ENCODE measurements around the gene LRPAP1.

LRPAP1 gene

GRCh38 chr4:3491681-3492405 lies 40.4 kb downstream of the LRPAP1 start:
- Histone ChIP-seq H3K36me3 (ENCODE audit: control insufficient read depth in 2 of 2, insufficient read depth in 2 of 2, low read length in 2 of 2) (no peaks in the 10 kb centered on the region), H3K27ac (ENCODE audit: low read length) (no peak overlapping the region), H3K4me3 (ENCODE audit: low read length in 2 of 2) (no peak overlapping the region), H3K9me3 (ENCODE audit: control insufficient read depth in 2 of 2, low read length in 2 of 2) (no peaks in the 10 kb centered on the region), H3K4me1 (ENCODE audit: control insufficient read depth, insufficient read depth, low read length) (no peaks in the 10 kb centered on the region), H3K27me3 (ENCODE audit: control insufficient read depth in 1 of 2, insufficient read depth in 2 of 2, low read length in 2 of 2) (peaks cover 36 to 44% of the 10 kb centered on the region in 2 donors), H3K9ac (ENCODE audit: low read length in 2 of 2) (no peak overlapping the region)

GRCh38 chr4:3489451-3489962 lies 42.7 kb downstream of the LRPAP1 start:
- peaks cover 26 to 34% of the 10 kb centered on the region in 2 donors for H3K27me3 ChIP-seq (ENCODE audit: control insufficient read depth in 1 of 2, insufficient read depth in 2 of 2, low read length in 2 of 2)
- peaks cover 2% of the 10 kb centered on the region for H3K4me1 ChIP-seq (ENCODE audit: control insufficient read depth, insufficient read depth, low read length)
- H3K27ac ChIP-seq (ENCODE audit: low read length), result no peak overlapping the region
- H3K4me3 ChIP-seq (ENCODE audit: low read length in 2 of 2), result no peak overlapping the region
- no peaks in the 10 kb centered on the region for H3K36me3 ChIP-seq (ENCODE audit: control insufficient read depth in 2 of 2, insufficient read depth in 2 of 2, low read length in 2 of 2)
- no peak overlapping the region for H3K9ac ChIP-seq (ENCODE audit: low read length in 2 of 2)
- H3K9me3 ChIP-seq (ENCODE audit: control insufficient read depth in 2 of 2, low read length in 2 of 2), result no peaks in the 10 kb centered on the region

GRCh38 chr4:3488820-3489219 lies 43.4 kb downstream of the LRPAP1 start:
- H3K27me3 ChIP-seq (ENCODE audit: control insufficient read depth in 1 of 2, insufficient read depth in 2 of 2, low read length in 2 of 2), result peaks cover 20 to 29% of the 10 kb centered on the region in 2 donors
- H3K36me3 ChIP-seq (ENCODE audit: control insufficient read depth in 2 of 2, insufficient read depth in 2 of 2, low read length in 2 of 2), result no peaks in the 10 kb centered on the region
- no peak overlapping the region for H3K4me3 ChIP-seq (ENCODE audit: low read length in 2 of 2)
- no peaks in the 10 kb centered on the region for H3K9me3 ChIP-seq (ENCODE audit: control insufficient read depth in 2 of 2, low read length in 2 of 2)
- peaks cover 7% of the 10 kb centered on the region for H3K4me1 ChIP-seq (ENCODE audit: control insufficient read depth, insufficient read depth, low read length)
- H3K9ac ChIP-seq (ENCODE audit: low read length in 2 of 2), result no peak overlapping the region
- H3K27ac ChIP-seq (ENCODE audit: low read length), result no peak overlapping the region

- H3K9me3 ChIP-seq (ENCODE audit: control insufficient read depth in 2 of 2, low read length in 2 of 2), result no peaks in the 10 kb centered on the region
- no peak overlapping the region for H3K4me3 ChIP-seq (ENCODE audit: low read length in 2 of 2)
- H3K9ac ChIP-seq (ENCODE audit: low read length in 2 of 2), result no peak overlapping the region
- H3K27ac ChIP-seq (ENCODE audit: low read length), result no peak overlapping the region
- H3K4me1 ChIP-seq (ENCODE audit: control insufficient read depth, insufficient read depth, low read length), result peaks cover 14% of the 10 kb centered on the region
- no peaks in the 10 kb centered on the region for H3K36me3 ChIP-seq (ENCODE audit: control insufficient read depth in 2 of 2, insufficient read depth in 2 of 2, low read length in 2 of 2)
- peaks cover 17 to 19% of the 10 kb centered on the region in 2 donors for H3K27me3 ChIP-seq (ENCODE audit: control insufficient read depth in 1 of 2, insufficient read depth in 2 of 2, low read length in 2 of 2)
Observed at GRCh38 chr4:3487861-3488260, 44.4 kb downstream of the LRPAP1 start.

GRCh38 chr4:3486541-3487540 lies 45.4 kb downstream of the LRPAP1 start:
- Histone ChIP-seq H3K4me3 (ENCODE audit: low read length in 2 of 2) (no peak overlapping the region), H3K4me1 (ENCODE audit: control insufficient read depth, insufficient read depth, low read length) (peaks cover 14% of the 10 kb centered on the region), H3K9me3 (ENCODE audit: control insufficient read depth in 2 of 2, low read length in 2 of 2) (no peaks in the 10 kb centered on the region), H3K36me3 (ENCODE audit: control insufficient read depth in 2 of 2, insufficient read depth in 2 of 2, low read length in 2 of 2) (no peaks in the 10 kb centered on the region), H3K9ac (ENCODE audit: low read length in 2 of 2) (no peak overlapping the region), H3K27me3 (ENCODE audit: control insufficient read depth in 1 of 2, insufficient read depth in 2 of 2, low read length in 2 of 2) (peaks cover 9 to 10% of the 10 kb centered on the region in 2 donors), H3K27ac (ENCODE audit: low read length) (no peak overlapping the region)

- no peak overlapping the region for H3K4me3 ChIP-seq (ENCODE audit: low read length in 2 of 2)
- H3K9ac ChIP-seq (ENCODE audit: low read length in 2 of 2), result no peak overlapping the region
- no peaks in the 10 kb centered on the region for H3K36me3 ChIP-seq (ENCODE audit: control insufficient read depth in 2 of 2, insufficient read depth in 2 of 2, low read length in 2 of 2)
- H3K4me1 ChIP-seq (ENCODE audit: control insufficient read depth, insufficient read depth, low read length), result peaks cover 14% of the 10 kb centered on the region
- no peak overlapping the region for H3K27ac ChIP-seq (ENCODE audit: low read length)
- no peaks in the 10 kb centered on the region for H3K9me3 ChIP-seq (ENCODE audit: control insufficient read depth in 2 of 2, low read length in 2 of 2)
- H3K27me3 ChIP-seq (ENCODE audit: control insufficient read depth in 1 of 2, insufficient read depth in 2 of 2, low read length in 2 of 2), result peaks cover 5 to 6% of the 10 kb centered on the region in 2 donors
Observed at GRCh38 chr4:3485886-3486540, 46.2 kb downstream of the LRPAP1 start.

GRCh38 chr4:3485011-3485791 lies 47.0 kb downstream of the LRPAP1 start:
- H3K9me3 ChIP-seq (ENCODE audit: control insufficient read depth in 2 of 2, low read length in 2 of 2), result no peaks in the 10 kb centered on the region
- no peak overlapping the region for H3K27ac ChIP-seq (ENCODE audit: low read length)
- peaks cover 5 to 6% of the 10 kb centered on the region in 2 donors for H3K27me3 ChIP-seq (ENCODE audit: control insufficient read depth in 1 of 2, insufficient read depth in 2 of 2, low read length in 2 of 2)
- no peak overlapping the region for H3K4me3 ChIP-seq (ENCODE audit: low read length in 2 of 2)
- peaks cover 19% of the 10 kb centered on the region for H3K4me1 ChIP-seq (ENCODE audit: control insufficient read depth, insufficient read depth, low read length)
- no peaks in the 10 kb centered on the region for H3K36me3 ChIP-seq (ENCODE audit: control insufficient read depth in 2 of 2, insufficient read depth in 2 of 2, low read length in 2 of 2)
- no peak overlapping the region for H3K9ac ChIP-seq (ENCODE audit: low read length in 2 of 2)

GRCh38 chr4:3484057-3484973 lies 47.9 kb downstream of the LRPAP1 start:
- H3K27ac ChIP-seq (ENCODE audit: low read length), result peak overlapping the region; percentile 18
- H3K9me3 ChIP-seq (ENCODE audit: control insufficient read depth in 2 of 2, low read length in 2 of 2), result no peaks in the 10 kb centered on the region
- H3K9ac ChIP-seq (ENCODE audit: low read length in 2 of 2), result no peak overlapping the region
- H3K4me1 ChIP-seq (ENCODE audit: control insufficient read depth, insufficient read depth, low read length), result peaks cover 19% of the 10 kb centered on the region
- H3K27me3 ChIP-seq (ENCODE audit: control insufficient read depth in 1 of 2, insufficient read depth in 2 of 2, low read length in 2 of 2), result peaks cover 5 to 6% of the 10 kb centered on the region in 2 donors
- no peaks in the 10 kb centered on the region for H3K36me3 ChIP-seq (ENCODE audit: control insufficient read depth in 2 of 2, insufficient read depth in 2 of 2, low read length in 2 of 2)
- H3K4me3 ChIP-seq (ENCODE audit: low read length in 2 of 2), result no peak overlapping the region

- H3K27me3 ChIP-seq (ENCODE audit: control insufficient read depth in 1 of 2, insufficient read depth in 2 of 2, low read length in 2 of 2), result peaks cover 4 to 5% of the 10 kb centered on the region in 2 donors
- peak overlapping the region in 1 of 2 donors; percentile 35 for H3K4me3 ChIP-seq (ENCODE audit: low read length in 2 of 2)
- H3K9ac ChIP-seq (ENCODE audit: low read length in 2 of 2), result no peak overlapping the region
- H3K36me3 ChIP-seq (ENCODE audit: control insufficient read depth in 2 of 2, insufficient read depth in 2 of 2, low read length in 2 of 2), result no peaks in the 10 kb centered on the region
- no peaks in the 10 kb centered on the region for H3K9me3 ChIP-seq (ENCODE audit: control insufficient read depth in 2 of 2, low read length in 2 of 2)
- H3K4me1 ChIP-seq (ENCODE audit: control insufficient read depth, insufficient read depth, low read length), result peaks cover 19% of the 10 kb centered on the region
- H3K27ac ChIP-seq (ENCODE audit: low read length), result peak overlapping the region; percentile 18
Observed at GRCh38 chr4:3483471-3483921, 48.7 kb downstream of the LRPAP1 start.

All from stomach smooth muscle (tissue), 2 donors.